Measurements from ENCODE around the gene NEXN. TPM values are rescaled to one million over a fixed set of nuclear protein-coding genes. Genes with fewer than 3 reads are reported as not detected.

The NEXN gene
- total RNA-seq, 4 donors from 2014 or later = 5.6 to 38.0 (median 10.5) TPM

- no peaks in the 10 kb centered on the region for H3K36me3 ChIP-seq
- TF ChIP-seq POLR2A (IDR thresholded peaks at IDR 0.05) (no peak), CTCF (IDR thresholded peaks at IDR 0.05) (no peak)
- no peaks in the 10 kb centered on the region for H3K4me1 ChIP-seq
- H3K27me3 ChIP-seq = no peaks in the 10 kb centered on the region
- H3K9me3 ChIP-seq = no peaks in the 10 kb centered on the region
- H3K27ac ChIP-seq = no peak overlapping the region
- DNase-seq = no peak
- peak overlapping the region; percentile 14 to 32 (median 22) for H3K4me3 ChIP-seq
These were observed 38.3 kb downstream of the NEXN start for GRCh38 chr1:77926561-77927357.

- H3K36me3 ChIP-seq = no peaks in the 10 kb centered on the region
- no peaks in the 10 kb centered on the region for H3K4me1 ChIP-seq
- no peak overlapping the region for H3K27ac ChIP-seq
- no peaks in the 10 kb centered on the region for H3K27me3 ChIP-seq
- TF ChIP-seq POLR2A (IDR thresholded peaks at IDR 0.05) (no peak), CTCF (IDR thresholded peaks at IDR 0.05) (no peak)
- DNase-seq = no peak
- peak overlapping the region in 1 of 4 donors; percentile 20 for H3K4me3 ChIP-seq
- no peaks in the 10 kb centered on the region for H3K9me3 ChIP-seq
These were observed 39.0 kb downstream of the NEXN start for GRCh38 chr1:77927414-77927813.

DNA sequence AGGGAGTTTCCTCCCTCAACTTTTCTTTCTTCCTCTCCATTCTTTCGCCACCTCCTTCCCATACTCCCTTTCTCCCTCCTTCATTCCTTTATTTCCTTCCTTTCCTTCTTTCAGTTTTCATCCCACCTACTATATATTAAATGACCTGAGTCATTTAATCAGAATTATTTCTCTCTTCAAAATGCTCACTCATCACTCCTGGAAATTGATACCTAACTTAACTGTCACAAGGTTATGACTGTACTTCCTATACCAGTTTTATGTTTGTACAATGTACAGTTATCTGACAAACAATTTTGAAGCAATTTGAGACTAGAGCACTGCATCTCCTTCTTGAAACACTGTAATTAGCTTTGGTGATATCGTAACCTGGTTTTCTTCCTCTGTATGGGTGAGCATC, 41.4 kb downstream of the NEXN start:
- Histone ChIP-seq H3K4me1 (no peaks in the 10 kb centered on the region), H3K9me3 (no peaks in the 10 kb centered on the region), H3K27ac (no peak overlapping the region), H3K27me3 (no peaks in the 10 kb centered on the region), H3K4me3 (no peak overlapping the region), H3K36me3 (no peaks in the 10 kb centered on the region)
- no peak for DNase-seq
- TF ChIP-seq CTCF (IDR thresholded peaks at IDR 0.05) = no peak
- no peak for TF ChIP-seq POLR2A (IDR thresholded peaks at IDR 0.05)

DNA sequence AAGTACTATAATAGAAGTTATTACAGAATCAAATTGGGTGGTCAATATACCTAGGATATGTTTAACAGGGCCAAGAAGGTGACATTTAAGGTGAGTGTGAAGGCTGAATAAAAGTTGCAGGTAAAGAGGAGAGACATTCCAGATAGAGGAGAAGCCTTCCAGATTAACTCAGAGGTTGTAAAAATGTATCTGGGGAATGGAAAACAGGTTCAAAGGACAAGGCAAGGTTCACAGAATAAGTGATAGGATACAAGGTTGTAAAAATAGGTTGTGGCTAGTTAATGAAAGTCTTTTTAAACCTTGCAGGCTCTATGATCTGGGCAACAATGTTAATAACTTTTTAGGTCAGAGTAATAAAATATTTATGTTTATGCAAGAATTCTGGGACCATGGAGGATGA, 50.2 kb downstream of the NEXN start:
- DNase-seq = no peak
- no peaks in the 10 kb centered on the region for H3K4me1 ChIP-seq
- H3K27ac ChIP-seq = peak overlapping the region in 2 of 4 donors; percentile 36 to 62
- peaks cover 0 to 22% (median 0%) of the 10 kb centered on the region in 3 donors for H3K36me3 ChIP-seq
- H3K27me3 ChIP-seq = no peaks in the 10 kb centered on the region
- TF ChIP-seq POLR2A (IDR thresholded peaks at IDR 0.05) (no peak), CTCF (IDR thresholded peaks at IDR 0.05) (no peak)
- no peaks in the 10 kb centered on the region for H3K9me3 ChIP-seq
- no peak overlapping the region for H3K4me3 ChIP-seq

DNA sequence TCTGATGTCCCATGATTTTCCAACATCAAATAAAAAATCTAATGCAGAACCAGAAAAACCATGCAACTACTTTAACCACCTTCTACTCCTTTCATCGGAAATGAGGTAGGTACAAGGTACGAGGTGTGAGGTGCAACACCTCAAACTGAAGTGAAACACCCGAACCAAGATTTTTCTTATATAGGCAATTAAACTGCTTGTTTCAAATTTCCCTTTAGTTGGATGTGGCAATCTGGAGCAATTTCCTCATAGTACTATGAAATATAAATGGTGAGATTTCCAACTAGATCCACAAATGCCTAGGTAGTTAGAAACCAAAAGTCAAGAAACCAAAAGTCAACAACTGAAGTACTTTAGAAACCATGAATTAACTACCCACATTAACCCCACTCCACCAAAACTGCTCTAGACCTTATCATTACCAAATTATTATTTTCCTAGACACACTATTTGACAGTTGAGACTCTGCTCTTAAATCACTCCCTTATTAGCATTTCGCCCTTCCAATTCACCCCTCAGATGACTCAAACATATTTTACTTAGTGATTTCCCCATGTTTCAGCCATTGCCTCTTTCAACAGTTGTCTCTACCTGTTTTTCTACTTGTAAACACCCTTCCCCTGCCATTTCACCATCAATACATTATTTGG, 52.6 kb downstream of the NEXN start:
- TF ChIP-seq CTCF (IDR thresholded peaks at IDR 0.05) (no peak), POLR2A (IDR thresholded peaks at IDR 0.05) (no peak)
- H3K36me3 ChIP-seq = peaks cover 0 to 45% (median 0%) of the 10 kb centered on the region in 3 donors

More for the DNA sequence above, 52.6 kb downstream of the NEXN start:
- DNase-seq = no peak
- Histone ChIP-seq H3K4me3 (no peak overlapping the region), H3K4me1 (no peaks in the 10 kb centered on the region), H3K9me3 (no peaks in the 10 kb centered on the region), H3K27me3 (no peaks in the 10 kb centered on the region), H3K27ac (no peak overlapping the region)

All from Peyer's patch (tissue), 4 donors.